Measurements from ENCODE around the gene TRAK1.
A peak's percentile ranks its signal among the peaks of the same experiment; 100 is the strongest.

TRAK1 gene

DNA sequence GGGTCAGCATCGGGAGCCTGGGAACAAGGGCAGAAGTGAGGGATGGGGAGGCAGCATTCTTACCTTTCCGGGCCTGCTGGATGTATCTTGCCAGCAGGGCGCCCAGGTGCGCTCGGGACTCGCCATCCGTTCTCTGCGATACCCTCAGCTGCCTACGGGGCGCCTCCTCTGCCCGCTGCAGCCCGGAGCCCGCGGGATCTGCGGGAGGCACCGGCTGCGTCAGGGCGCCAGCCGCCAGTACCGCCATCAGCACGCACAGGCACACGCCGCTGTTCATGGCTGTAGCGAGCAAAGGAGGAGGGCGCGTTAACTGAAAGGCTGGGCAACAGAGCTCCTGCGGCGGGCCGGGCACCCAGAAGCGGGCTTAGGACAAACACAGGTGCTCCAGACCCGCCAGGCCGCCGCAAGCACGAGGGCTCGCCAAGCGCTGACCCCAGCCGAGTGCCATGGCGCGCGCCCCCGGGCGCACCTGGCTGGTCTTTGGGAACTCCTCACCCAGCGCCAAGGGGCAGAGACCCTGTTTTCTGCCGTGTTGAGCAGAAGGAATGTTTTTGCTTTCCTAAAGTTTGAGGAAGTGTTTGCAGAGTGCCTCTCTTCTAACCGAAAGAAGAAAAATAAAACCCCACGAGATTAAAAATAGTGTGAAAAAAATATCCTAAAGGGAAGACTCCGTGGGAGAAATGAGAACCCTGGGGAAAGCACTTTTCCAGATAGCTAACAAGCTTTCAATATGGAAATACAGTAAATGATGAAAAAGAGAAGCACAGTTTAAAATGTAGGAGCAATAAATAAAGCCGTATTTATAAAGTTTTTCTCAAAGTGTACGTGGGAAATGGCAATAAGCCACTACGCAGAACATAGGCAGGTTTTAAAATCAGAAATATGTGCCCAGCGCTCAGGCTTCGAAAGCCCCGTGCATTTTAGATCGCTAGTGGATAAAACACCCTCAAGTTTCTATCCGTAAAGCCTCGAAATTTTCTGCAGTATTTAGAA, 172.5 kb downstream of the TRAK1 start:
- peak; percentile 82 for ATAC-seq
- DNase-seq: peak in 1 of 2 donors; percentile 45
- H3K27ac Mint-ChIP-seq: no peak overlapping the region
- no peaks in the 10 kb centered on the region for H3K9me3 Mint-ChIP-seq
- peak overlapping the region; percentile 60 to 76 for H3K4me3 Mint-ChIP-seq
- peaks cover 90% of the 10 kb centered on the region for H3K27me3 Mint-ChIP-seq
- peaks cover 28% of the 10 kb centered on the region for H3K4me1 Mint-ChIP-seq

DNA sequence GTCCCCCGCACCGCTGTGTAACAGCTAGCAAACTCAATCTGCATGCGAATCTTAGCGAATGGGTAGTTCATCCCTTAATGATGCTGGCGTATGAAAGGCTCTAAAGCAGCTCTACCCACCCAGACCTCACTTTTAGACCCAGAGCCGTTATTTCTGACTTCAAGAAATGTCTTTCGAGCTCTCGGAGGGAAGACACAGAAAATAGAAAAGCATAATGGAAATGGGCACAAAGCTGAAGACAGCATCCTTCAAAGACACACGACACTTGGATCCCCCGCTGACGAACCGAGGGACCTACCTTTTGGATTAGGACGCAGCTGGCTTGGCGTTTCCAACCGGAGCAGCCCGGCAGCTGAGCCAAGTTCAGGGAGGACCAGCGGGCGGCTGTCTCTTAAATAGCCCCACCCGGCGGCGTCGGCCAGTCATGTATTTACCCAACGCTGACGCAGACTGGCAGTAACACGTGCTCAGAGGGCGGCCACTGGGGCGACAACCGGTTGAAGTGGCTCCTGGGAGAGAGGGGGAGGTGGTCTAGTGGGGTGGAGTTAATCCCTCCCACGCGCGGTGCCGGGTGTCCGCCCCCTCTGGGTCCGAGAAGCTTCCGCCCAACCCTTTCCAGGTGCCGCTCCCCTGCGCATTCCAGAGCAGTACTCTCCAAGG, 173.4 kb downstream of the TRAK1 start:
- peak; percentile 78 for ATAC-seq
- Mint-ChIP-seq H3K27ac (no peak overlapping the region), H3K4me1 (peaks cover 28% of the 10 kb centered on the region), H3K9me3 (no peaks in the 10 kb centered on the region), H3K4me3 (peak overlapping the region; percentile 76 to 77), H3K27me3 (peaks cover 89% of the 10 kb centered on the region)
- DNase-seq: peak in 1 of 2 donors; percentile 34

DNA sequence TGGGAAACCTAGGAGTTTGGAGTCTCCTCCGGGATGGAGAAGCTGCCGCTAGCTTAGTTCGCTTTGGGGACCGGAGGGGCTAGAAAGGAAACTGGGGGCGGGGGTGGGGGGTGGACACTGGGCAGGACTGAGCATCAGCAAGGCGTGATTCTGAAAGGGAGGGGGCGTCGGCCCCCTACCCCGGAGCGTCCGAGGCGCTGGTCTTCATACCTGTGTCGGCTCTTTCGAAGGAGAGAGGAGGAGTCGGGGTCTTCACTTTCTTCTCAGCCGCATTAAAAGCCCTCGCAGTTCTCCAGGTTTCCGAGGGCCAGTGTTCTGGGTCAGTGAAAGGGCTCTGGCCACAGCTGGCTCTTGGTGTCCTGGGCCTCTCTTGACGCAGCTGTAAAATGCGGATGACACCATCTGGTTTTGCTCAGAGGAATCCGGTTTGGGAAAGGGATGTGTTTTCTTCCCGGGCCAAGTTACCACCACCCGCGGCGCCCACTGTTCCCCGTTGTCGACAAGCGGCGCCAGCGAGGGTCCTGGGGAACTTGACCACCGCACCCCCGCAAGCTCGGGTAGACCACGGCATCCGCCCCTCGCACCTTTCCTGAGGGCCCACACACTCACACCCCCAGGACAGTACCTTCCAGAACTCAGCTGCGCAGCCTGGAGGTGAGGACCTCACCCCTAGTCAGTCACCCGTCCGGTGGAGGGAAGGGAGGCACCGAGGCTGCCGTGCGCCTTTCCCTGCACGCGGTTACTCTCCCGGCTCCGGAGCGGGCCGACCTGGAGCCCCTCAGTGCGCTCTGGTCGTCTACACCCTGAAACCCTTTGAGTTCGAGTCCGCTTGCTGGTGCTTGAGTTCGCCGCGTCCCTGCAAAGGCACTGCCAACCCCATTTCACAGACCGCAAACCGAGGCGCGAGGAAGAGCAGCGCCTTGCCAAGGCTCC, 174.2 kb downstream of the TRAK1 start:
- H3K9me3 Mint-ChIP-seq: peaks cover 0 to under 1% of the 10 kb centered on the region in 2 donors
- ATAC-seq (no peak), DNase-seq (no peak)
- H3K4me1 Mint-ChIP-seq: peaks cover 28% of the 10 kb centered on the region
- H3K27ac Mint-ChIP-seq: no peak overlapping the region
- peak overlapping the region in 1 of 2 donors; percentile 77 for H3K4me3 Mint-ChIP-seq
- H3K27me3 Mint-ChIP-seq: peaks cover 84% of the 10 kb centered on the region

DNA sequence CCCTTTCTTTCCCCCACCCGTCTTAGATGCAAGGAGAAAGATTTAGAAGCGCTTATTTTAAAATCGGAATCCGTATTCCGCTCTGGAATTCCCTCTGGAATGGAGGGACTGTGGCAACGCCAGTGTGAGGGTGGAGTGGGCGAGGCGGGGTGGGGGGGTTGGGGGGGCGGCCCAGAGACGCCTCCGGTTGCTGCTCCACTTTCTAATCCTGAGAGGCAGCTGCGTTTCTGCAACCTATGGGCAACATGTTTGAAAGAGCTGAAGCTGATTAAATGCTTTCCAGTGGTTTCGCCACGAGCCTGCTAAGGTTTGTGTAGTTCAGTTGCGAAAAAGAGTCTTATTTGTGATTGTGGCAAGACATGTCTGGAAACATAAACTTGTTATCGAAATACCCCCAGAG, 174.9 kb downstream of the TRAK1 start, which contains the start of gene CCK:
Gene CCK (minus strand): TSS at position 101 of the 400 bp plus-strand sequence. CDS start 2,555 bp downstream, outside the sequence.
- Mint-ChIP-seq H3K4me1 (peaks cover 28% of the 10 kb centered on the region), H3K27ac (no peak within 1 kb of the TSS), H3K27me3 (peaks cover 79% of the 10 kb centered on the region), H3K4me3 (peak within 1 kb of the TSS; percentile 9 to 24), H3K9me3 (peaks cover 0 to 8% of the 10 kb centered on the region in 2 donors)
- DNase-seq (no peak), ATAC-seq (no peak)

DNA sequence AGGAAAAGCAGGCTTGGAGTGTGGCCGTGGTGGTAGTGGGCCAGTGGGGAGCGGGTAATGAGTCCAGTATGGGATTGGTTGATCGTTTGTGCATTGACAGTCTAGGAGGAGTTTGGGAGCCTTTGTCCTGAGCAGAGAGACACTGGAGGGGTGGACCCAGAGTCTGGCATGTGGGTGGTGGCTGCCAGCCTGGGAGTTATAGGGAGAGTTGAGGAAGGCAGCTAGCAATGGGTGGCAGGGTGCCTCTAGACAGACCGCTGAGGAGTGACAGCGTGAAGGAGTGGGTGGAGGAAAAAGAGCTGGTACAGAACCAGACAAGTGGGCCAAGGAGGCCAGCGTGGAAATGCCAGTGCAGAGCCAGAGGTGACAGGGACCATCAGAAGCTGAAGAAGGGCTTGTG, 176.7 kb downstream of the TRAK1 start:
- no peak for ATAC-seq
- H3K27ac Mint-ChIP-seq: no peak overlapping the region
- H3K4me1 Mint-ChIP-seq: peaks cover 28% of the 10 kb centered on the region
- no peak overlapping the region for H3K4me3 Mint-ChIP-seq
- peaks cover 63% of the 10 kb centered on the region for H3K27me3 Mint-ChIP-seq
- no peak for DNase-seq
- peaks cover 10 to 17% of the 10 kb centered on the region in 2 donors for H3K9me3 Mint-ChIP-seq

DNA sequence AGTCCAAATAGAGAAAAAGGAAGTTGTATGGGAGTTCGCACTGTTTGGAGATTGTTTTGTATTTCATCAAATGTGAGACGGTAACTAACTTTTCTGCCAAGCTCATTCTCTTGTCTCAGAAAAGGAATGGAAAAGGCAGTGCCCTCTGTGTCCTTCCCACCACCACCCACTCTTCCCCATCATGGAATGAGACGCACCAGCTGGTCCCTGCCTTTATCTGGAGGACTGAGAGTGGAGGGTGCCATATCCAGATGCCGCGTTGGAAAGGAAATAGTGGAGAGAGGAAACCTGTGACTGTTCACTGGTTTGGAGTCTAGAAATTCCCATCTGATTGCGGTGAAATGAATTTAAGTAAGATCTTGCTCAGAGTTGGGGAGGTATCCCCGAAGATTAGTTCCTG, 178.5 kb downstream of the TRAK1 start:
- H3K4me1 Mint-ChIP-seq: peaks cover 11% of the 10 kb centered on the region
- H3K27me3 Mint-ChIP-seq: peaks cover 46% of the 10 kb centered on the region
- DNase-seq: no peak
- peaks cover 10 to 17% of the 10 kb centered on the region in 2 donors for H3K9me3 Mint-ChIP-seq
- no peak for ATAC-seq
- H3K27ac Mint-ChIP-seq: no peak overlapping the region
- H3K4me3 Mint-ChIP-seq: no peak overlapping the region

DNA sequence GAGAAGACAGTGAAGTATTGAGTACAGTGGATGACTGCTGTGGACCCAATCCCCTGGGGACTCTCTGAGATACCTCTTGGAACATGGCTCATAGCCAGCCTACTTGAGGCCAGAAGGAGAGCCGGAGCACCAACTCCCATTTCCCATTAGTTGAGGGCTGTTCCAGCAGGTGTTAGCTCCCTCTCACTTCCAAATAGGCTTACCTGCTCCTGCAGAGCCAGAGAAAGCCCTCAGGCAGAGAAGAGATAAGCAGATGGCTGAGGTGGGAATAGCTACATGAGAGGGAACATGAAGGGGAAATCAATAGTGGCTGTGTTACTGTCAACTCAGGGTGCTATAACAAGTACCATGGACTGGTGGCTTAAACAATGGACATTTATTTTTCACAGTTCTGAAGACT, 179.4 kb downstream of the TRAK1 start:
- no peak for ATAC-seq
- no peak for DNase-seq
- Mint-ChIP-seq H3K4me1 (peaks cover 2% of the 10 kb centered on the region), H3K27me3 (peaks cover 37% of the 10 kb centered on the region), H3K9me3 (peaks cover 15 to 17% of the 10 kb centered on the region in 2 donors), H3K27ac (no peak overlapping the region), H3K4me3 (no peak overlapping the region)

DNA sequence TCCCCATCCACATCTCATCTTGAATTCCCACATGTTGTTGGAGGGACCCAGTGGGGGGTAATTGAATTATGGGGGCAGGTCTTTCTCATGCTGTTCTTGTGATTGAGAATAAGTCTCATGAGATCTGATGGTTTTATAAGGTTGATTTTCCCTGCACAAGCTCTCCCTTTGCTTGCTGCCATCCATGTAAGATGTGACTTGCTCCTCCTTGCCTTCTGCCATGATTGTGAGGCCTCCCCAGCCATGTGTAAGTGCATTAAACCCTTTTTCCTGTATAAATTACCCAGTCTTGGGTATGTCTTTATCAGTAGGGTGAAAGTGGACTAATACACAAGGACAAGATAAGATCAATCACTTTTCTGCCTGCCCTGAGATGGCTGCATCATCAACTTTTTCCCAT, 180.6 kb downstream of the TRAK1 start:
- H3K27me3 Mint-ChIP-seq: peaks cover 26% of the 10 kb centered on the region
- no peak overlapping the region for H3K4me3 Mint-ChIP-seq
- H3K4me1 Mint-ChIP-seq: peaks cover 7% of the 10 kb centered on the region
- peaks cover 15 to 17% of the 10 kb centered on the region in 2 donors for H3K9me3 Mint-ChIP-seq
- no peak overlapping the region for H3K27ac Mint-ChIP-seq
- DNase-seq: no peak
- no peak for ATAC-seq

DNA sequence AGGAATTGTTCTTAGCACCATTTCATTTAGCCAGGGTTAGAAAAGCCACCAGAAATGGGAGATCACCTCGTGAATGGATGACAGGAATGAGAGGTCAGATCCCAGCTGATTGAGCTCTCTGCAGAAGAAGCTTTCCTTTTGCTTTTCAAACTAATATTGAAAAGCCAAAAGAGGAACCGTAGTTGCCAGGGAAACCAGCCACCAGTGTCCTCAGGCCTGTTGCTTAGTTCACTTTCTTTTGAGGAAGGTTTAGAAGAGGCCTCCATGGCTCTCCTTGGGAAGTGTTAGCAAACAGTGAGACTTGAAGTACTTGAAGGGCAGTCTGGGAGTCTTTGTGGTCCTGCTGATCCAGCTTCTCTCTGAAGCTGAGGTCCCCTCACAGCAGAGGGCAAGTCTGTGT, 182.2 kb downstream of the TRAK1 start:
- Mint-ChIP-seq H3K27ac (no peak overlapping the region), H3K4me1 (peaks cover 8% of the 10 kb centered on the region), H3K27me3 (peaks cover 11% of the 10 kb centered on the region), H3K4me3 (no peak overlapping the region), H3K9me3 (peaks cover 17% of the 10 kb centered on the region in 2 donors)
- DNase-seq: no peak
- no peak for ATAC-seq

DNA sequence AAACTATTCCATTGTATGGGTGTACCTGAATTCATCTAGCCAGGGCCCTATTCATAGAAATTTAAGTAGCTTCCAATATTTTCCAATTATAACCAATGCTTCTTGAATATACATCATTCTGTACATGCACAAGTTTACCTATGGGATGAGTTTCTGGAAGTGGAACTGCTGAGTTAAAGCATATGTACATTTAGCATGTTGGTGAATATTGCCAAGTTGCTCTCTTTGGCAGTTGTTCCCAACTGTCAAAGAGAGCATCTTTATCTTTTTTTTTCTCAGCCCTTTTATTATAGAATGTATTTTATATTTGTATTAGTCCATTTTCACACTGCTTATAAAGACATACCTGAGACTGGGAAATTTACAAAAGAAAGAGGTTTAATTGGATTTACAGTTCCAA, 183.1 kb downstream of the TRAK1 start:
- Mint-ChIP-seq H3K27me3 (peaks cover 6% of the 10 kb centered on the region), H3K9me3 (peaks cover 23% of the 10 kb centered on the region in 2 donors), H3K4me3 (no peak overlapping the region), H3K27ac (no peak overlapping the region), H3K4me1 (peaks cover 8% of the 10 kb centered on the region)
- DNase-seq (no peak), ATAC-seq (no peak)

DNA sequence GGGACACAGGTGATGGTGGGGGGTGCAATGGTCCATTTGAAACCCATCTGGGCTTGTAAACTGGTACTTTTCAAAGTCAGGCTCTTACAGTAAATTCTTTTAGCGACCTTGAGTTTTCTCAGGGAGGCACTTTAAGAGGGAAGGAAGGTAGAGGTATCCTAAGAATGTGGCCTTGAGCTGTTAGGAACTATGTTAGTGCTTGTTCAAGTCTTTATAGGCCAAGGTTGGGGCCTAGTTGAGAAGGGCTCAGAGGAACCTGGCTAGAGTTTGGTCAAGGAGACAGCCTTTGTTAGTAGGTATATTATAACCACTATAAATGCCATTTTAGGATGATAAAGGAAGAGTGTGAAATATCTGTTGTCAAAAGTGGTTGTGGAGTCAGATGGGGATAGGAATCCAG, 184.1 kb downstream of the TRAK1 start:
- no peak overlapping the region for H3K4me3 Mint-ChIP-seq
- ATAC-seq: no peak
- no peak overlapping the region for H3K27ac Mint-ChIP-seq
- H3K9me3 Mint-ChIP-seq: peaks cover 32 to 33% of the 10 kb centered on the region in 2 donors
- no peak for DNase-seq
- H3K4me1 Mint-ChIP-seq: peaks cover 8% of the 10 kb centered on the region
- no peaks in the 10 kb centered on the region for H3K27me3 Mint-ChIP-seq

All from stimulated activated naive CD8-positive, alpha-beta T cell treated with anti-CD3 and anti-CD28 coated beads, Interleukin-15, amount 100 ng/mL, for 72 hours (primary cell).